Duodenal mucosa (tissue), 2 donors: Measurements from ENCODE around the gene ELOVL5.

ENCODE experiments used
- H3K27ac ChIP-seq: one replicate; pipeline ENCODE4 v1.7.0; 2013; ENCODE audit warnings: low read depth, low read length
- H3K27me3 ChIP-seq, 2 donors: one replicate each; pipeline ENCODE4 v1.7.0; 2013; ENCODE audit warnings: low read length in 2 of 2, control low read depth in 1 of 2; ENCODE audit not compliant: insufficient read depth in 2 of 2, control insufficient read depth in 1 of 2
- H3K36me3 ChIP-seq, 2 donors: one replicate each; pipeline ENCODE4 v1.7.0; 2013; ENCODE audit warnings: low read length in 2 of 2, control low read depth in 1 of 2; ENCODE audit not compliant: insufficient read depth in 2 of 2, control insufficient read depth in 1 of 2
- H3K4me1 ChIP-seq, 2 donors: one replicate each; pipeline ENCODE4 v1.7.0; 2013; ENCODE audit warnings: low read length in 2 of 2, control low read depth in 1 of 2; ENCODE audit not compliant: insufficient read depth in 2 of 2, control insufficient read depth in 1 of 2
- H3K4me3 ChIP-seq, 2 donors: one replicate each; pipeline ENCODE4 v1.7.0; 2013; ENCODE audit warnings: low read length in 2 of 2, low read depth in 1 of 2
- H3K9ac ChIP-seq, 2 donors: one replicate each; pipeline ENCODE4 v1.7.0; 2013; ENCODE audit warnings: low read length in 2 of 2, low read depth in 1 of 2
- H3K9me3 ChIP-seq, 2 donors: one replicate each; pipeline ENCODE4 v1.7.0; 2013; ENCODE audit warnings: low read length in 2 of 2, control low read depth in 1 of 2; ENCODE audit not compliant: control insufficient read depth in 1 of 2

The ELOVL5 gene

DNA sequence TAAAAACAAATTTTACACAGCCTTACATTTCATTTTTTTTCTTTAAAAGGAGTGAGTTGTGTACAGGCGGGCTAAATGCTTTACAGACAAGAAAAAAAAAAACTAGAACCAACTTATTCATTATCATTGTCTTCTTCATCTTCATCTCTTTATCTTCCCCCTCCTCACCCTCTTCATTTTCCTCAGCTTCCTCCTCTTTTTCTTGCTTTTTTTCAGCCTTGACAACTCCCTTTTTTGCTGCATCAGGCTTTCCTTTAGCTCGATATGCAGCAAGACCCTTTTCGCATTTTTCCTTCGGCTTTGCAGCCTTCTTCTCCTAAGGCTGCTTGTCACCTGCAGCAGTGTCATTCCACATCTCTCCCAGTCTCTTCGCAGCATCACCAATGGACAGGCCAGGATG is 113.2 kb downstream of the ELOVL5 start:
- H3K9me3 ChIP-seq = no peaks in the 10 kb centered on the region
- no peaks in the 10 kb centered on the region for H3K36me3 ChIP-seq
- H3K4me1 ChIP-seq = peaks cover 0 to 7% of the 10 kb centered on the region in 2 donors
- H3K9ac ChIP-seq = no peak overlapping the region
- no peaks in the 10 kb centered on the region for H3K27me3 ChIP-seq
- H3K27ac ChIP-seq = no peak overlapping the region
- H3K4me3 ChIP-seq = no peak overlapping the region

DNA sequence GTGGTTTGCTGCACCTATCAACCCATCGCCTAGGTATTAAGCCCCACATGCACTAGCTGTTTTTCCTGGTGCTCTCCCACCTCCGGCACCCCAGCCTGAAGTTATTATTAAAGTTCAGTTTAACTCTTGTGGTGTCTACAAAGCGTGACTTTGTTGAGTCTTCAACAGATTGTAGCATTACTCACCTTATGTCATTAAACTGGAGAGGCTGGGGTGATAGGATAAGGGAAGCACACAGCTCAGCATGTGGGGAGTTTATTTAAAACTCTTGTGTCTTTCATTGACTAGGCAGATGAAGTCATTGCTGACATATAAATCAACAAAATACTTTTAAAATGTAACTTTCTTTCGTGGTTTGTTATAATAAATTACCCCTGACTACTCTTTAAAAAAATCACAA is 115.4 kb downstream of the ELOVL5 start:
- Histone ChIP-seq H3K4me1 (peaks cover 0 to 7% of the 10 kb centered on the region in 2 donors), H3K9ac (no peak overlapping the region), H3K27ac (no peak overlapping the region)

DNA sequence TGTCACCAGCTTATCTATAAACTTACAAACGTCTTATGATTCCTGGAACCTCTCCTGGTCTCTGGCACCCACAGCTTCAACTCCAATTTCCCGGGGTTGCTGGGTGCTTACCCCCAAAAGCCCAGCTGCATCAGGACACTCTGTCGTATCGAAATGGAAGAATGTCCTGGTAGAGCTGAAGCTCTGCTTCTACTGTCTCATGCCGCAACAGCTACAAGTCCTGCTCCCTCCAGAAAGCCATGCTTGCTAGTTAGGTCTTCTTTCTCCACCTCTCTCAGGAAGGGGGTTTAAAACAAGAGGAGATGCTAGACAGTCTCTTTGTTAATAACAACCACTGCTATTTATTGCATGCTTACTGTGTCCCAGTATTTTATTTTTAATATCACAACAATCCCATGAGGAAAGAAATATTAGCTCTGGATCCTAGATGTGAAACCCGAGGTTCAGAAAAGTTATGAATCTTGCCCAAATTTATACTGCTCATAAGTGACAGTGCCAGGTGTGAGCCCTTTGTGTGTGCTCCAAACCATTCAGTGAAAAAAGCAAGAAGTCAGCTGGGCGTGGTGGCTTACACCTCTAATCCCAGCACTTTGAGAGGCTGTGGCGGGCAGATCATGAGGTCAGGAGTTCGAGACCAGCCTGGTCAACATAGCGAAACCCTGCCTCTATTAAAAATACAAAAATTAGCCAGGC is 117.8 kb downstream of the ELOVL5 start:
- no peaks in the 10 kb centered on the region for H3K36me3 ChIP-seq
- no peak overlapping the region for H3K4me3 ChIP-seq
- H3K9ac ChIP-seq = no peak overlapping the region
- H3K4me1 ChIP-seq = peaks cover 0 to 3% of the 10 kb centered on the region in 2 donors
- H3K27me3 ChIP-seq = no peaks in the 10 kb centered on the region
- H3K9me3 ChIP-seq = no peaks in the 10 kb centered on the region
- H3K27ac ChIP-seq = no peak overlapping the region

More for the DNA sequence above, 115.4 kb downstream of the ELOVL5 start:
- no peak overlapping the region for H3K4me3 ChIP-seq
- H3K27me3 ChIP-seq = no peaks in the 10 kb centered on the region
- no peaks in the 10 kb centered on the region for H3K9me3 ChIP-seq
- H3K36me3 ChIP-seq = no peaks in the 10 kb centered on the region

DNA sequence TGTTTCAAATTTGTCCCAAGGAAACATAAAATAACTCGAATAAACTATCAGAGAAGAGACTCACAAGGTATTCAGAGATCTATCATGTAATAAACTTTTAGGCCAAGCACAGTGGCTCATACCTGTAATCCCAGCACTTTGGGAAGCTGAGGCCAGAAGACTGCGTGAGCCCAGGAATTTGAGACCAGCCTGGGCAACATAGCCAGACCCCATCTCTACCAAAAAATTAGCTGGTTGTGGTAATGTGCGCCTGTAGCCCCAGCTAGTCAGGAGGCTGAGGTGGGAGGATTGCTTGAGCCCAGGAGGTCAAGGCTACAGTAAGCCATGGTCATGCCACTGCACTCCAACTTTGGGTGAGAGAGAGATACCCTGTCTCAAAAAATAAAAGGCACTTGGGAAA is 120.9 kb downstream of the ELOVL5 start:
- no peak overlapping the region for H3K27ac ChIP-seq
- H3K9ac ChIP-seq = no peak overlapping the region
- H3K9me3 ChIP-seq = no peaks in the 10 kb centered on the region
- H3K4me1 ChIP-seq = peaks cover 0 to 3% of the 10 kb centered on the region in 2 donors
- no peaks in the 10 kb centered on the region for H3K27me3 ChIP-seq
- H3K4me3 ChIP-seq = no peak overlapping the region
- no peaks in the 10 kb centered on the region for H3K36me3 ChIP-seq

DNA sequence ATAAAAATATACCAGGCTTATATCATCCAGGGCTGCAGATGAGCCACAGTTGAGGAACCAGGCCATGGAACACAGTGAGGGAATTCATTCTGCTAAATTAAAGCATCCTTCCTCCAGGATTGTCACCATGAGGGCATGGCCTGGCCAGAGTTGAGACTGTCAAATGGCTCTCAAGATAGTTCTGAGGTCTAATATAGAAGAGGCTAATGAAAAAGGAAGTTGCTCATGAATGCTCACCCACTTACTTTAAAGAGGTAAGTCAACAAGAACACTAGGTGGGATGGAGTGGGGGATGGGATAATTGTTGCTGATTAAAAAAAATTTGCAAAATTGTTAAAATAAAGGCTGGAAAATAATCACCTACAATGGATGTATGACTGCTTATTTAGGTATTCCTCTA is 128.1 kb downstream of the ELOVL5 start:
- no peak overlapping the region for H3K4me3 ChIP-seq
- no peaks in the 10 kb centered on the region for H3K4me1 ChIP-seq
- H3K27ac ChIP-seq = no peak overlapping the region
- no peaks in the 10 kb centered on the region for H3K36me3 ChIP-seq
- no peak overlapping the region for H3K9ac ChIP-seq
- no peaks in the 10 kb centered on the region for H3K9me3 ChIP-seq
- H3K27me3 ChIP-seq = no peaks in the 10 kb centered on the region
